ENCODE data around the gene PFDN5.

- TF ChIP-seq EZH2 (optimal IDR thresholded peaks at IDR 0.05; ENCODE audit: low read depth, low read length) (no peak), CTCF (IDR thresholded peaks at IDR 0.05; ENCODE audit: low read length) (no peak)
These were observed 29.6 kb upstream of the PFDN5 start for GRCh38 chr12:53265783-53266182.
